ENCODE results near the gene OCRL.

DNA sequence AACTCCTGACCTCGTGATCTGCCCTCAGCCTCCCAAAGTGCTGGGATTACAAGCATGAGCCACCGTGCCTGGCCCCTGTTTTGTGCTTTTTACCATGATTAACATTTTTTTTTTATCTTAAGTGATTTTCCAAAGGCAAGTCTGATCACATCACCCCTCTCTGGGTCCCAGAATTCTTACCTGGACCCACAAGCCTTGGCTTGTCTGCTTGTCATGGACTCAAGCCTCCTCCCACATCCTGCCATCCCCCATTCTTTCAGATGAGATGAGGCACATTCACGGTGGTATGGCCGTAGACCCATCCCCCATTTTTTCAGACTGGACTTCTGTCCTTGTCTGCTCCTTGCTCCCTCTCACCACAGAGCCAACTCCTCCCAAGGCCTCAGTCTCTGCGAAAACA lies 59.4 kb downstream of the OCRL start:
- TF ChIP-seq, protein P1, sequence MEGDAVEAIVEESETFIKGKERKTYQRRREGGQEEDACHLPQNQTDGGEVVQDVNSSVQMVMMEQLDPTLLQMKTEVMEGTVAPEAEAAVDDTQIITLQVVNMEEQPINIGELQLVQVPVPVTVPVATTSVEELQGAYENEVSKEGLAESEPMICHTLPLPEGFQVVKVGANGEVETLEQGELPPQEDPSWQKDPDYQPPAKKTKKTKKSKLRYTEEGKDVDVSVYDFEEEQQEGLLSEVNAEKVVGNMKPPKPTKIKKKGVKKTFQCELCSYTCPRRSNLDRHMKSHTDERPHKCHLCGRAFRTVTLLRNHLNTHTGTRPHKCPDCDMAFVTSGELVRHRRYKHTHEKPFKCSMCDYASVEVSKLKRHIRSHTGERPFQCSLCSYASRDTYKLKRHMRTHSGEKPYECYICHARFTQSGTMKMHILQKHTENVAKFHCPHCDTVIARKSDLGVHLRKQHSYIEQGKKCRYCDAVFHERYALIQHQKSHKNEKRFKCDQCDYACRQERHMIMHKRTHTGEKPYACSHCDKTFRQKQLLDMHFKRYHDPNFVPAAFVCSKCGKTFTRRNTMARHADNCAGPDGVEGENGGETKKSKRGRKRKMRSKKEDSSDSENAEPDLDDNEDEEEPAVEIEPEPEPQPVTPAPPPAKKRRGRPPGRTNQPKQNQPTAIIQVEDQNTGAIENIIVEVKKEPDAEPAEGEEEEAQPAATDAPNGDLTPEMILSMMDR (IDR thresholded peaks at IDR 0.05) = no peak
- no peak for TF ChIP-seq POLR2A (IDR thresholded peaks at IDR 0.05)

Measured in thyroid gland (tissue), 4 donors.